ENCODE measurements around the gene CASP1. TPM values are rescaled to one million over a fixed set of nuclear protein-coding genes. Genes with fewer than 3 reads are reported as not detected.

The CASP1 gene
- total RNA-seq: 15.8 and 19.9 TPM in 2 replicates

DNA sequence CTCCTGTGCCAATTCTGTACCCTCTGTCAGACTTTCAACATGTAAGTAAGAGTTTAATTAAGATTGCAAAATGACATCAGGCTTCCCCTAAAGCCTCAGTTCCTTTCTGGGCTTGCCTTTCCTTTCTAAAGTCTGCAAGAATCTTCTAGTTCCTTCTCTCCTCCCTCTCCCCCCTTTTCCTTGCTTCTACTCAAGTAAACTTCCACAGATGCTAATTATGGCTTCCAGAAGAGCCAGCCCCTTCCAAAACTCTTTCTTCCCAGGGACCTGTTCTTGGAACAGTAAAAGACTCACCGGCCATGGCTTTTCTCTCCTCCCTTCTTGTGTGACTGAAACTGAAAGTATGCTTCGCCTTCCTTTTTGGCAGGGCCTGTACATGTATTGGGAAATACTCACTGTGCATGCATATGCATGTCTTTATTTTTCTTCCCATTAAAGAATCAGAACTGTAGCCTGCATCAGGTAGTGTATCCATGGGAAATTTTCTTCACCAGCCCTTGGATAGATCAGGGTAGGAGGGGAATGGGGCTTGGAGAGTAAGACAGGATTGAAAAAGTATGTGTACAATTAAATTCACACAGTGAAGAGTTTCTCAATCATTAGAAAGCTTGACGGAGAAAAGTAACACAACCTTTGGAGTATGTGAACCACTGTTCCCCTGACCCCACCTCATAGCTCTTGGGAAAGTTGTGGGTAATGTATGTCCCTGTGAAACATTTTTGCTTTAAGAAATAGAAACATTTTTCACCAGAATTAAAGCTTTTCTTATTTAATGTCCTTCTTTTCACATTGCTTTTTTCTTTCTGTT is at the start of gene CASP1:
Gene CASP1, minus strand, starts transcription at position 332 of the 808 bp plus-strand sequence. Its CDS starts 31 bp downstream, at position 301.

GRCh38 chr11:105044557-105045524 is 9.9 kb upstream of the CASP1 start, which contains the start of gene CARD16:
CARD16 (minus strand) TSS chr11:105045335; CDS start chr11:105045297, 38 bp downstream.

DNA sequence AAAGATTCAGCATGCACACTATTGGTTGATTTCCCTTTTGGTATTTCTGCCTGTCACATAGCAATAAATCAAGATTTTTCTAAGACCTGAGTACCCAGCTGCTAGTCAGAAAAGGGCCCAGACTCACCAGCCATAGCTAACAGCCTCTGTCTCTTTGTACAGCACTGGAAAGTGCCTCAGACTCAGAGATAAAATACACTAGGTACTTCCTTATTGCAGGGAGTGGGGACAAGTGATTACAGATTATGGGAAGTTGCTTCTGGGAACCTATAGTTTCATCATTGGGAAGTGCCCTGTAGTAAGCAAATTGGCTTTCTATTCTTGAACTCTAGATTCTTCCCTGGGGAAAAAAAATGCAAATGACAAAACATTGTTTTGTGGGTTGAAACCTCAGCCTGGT is 11.9 kb downstream of the CASP1 start, which contains the start of gene CASP5:
Gene CASP5, minus strand, starts transcription at position 166 of the 400 bp plus-strand sequence. Its CDS starts 32 bp downstream, at position 134.

Other genes with a start within 250 kb of the CASP1 start
- gene CASP12, start 136.7 kb downstream of the CASP1 start, total RNA-seq: 0.22 TPM in 1 of 2 replicates, not detected in the other
- gene CASP4, start 66.6 kb downstream of the CASP1 start, total RNA-seq: 171 and 372 TPM in 2 replicates
- gene CASP5, start 12.0 kb downstream of the CASP1 start, total RNA-seq: 0.22 TPM in 1 of 2 replicates, not detected in the other
- 0.39 and 0.76 TPM in 2 replicates for gene CARD16, start 10.2 kb upstream of the CASP1 start, total RNA-seq
- not detected in 2 replicates for gene CARD18, start 104.6 kb upstream of the CASP1 start, total RNA-seq